Measurements from ENCODE around the gene KDM4F.

Gene KDM4F

GRCh38 chr11:95066716-95067038 lies 17.5 kb downstream of the KDM4F start, which contains the start of gene SRSF8:
Gene SRSF8 (plus strand): TSS chr11:95066919. CDS start chr11:95067227, 308 bp downstream.
- no peak for DNase-seq

- DNase-seq = peak; percentile 79
These were observed 18.0 kb downstream of the KDM4F start for GRCh38 chr11:95067039-95067840.

GRCh38 chr11:95067841-95068219 lies 18.6 kb downstream of the KDM4F start:
- DNase-seq = no peak

GRCh38 chr11:95068549-95068948 lies 19.3 kb downstream of the KDM4F start:
- peak; percentile 73 for DNase-seq

GRCh38 chr11:95070471-95070870 lies 21.2 kb downstream of the KDM4F start:
- no peak for DNase-seq

GRCh38 chr11:95072948-95073347 lies 23.7 kb downstream of the KDM4F start:
- DNase-seq = no peak

- DNase-seq = no peak
These were observed 25.8 kb downstream of the KDM4F start for GRCh38 chr11:95074792-95075563.

- no peak for DNase-seq
These were observed 27.2 kb downstream of the KDM4F start for GRCh38 chr11:95076416-95076815.

- no peak for DNase-seq
These were observed 27.8 kb downstream of the KDM4F start for GRCh38 chr11:95076981-95077380.

GRCh38 chr11:95078526-95078925 lies 29.3 kb downstream of the KDM4F start:
- DNase-seq = no peak

GRCh38 chr11:95081010-95081409 lies 31.8 kb downstream of the KDM4F start:
- no peak for DNase-seq

GRCh38 chr11:95081412-95081811 lies 32.2 kb downstream of the KDM4F start:
- no peak for DNase-seq

- DNase-seq = no peak
These were observed 33.4 kb downstream of the KDM4F start for GRCh38 chr11:95082576-95083001.

GRCh38 chr11:95084509-95084908 lies 35.3 kb downstream of the KDM4F start:
- no peak for DNase-seq

GRCh38 chr11:95085117-95085816 lies 36.0 kb downstream of the KDM4F start:
- DNase-seq = no peak

GRCh38 chr11:95086151-95086550 lies 36.9 kb downstream of the KDM4F start:
- DNase-seq = no peak

- DNase-seq = no peak
These were observed 37.8 kb downstream of the KDM4F start for GRCh38 chr11:95086836-95087570.

- DNase-seq = peak; percentile 31
These were observed 39.9 kb downstream of the KDM4F start for GRCh38 chr11:95088946-95089619.

- peak; percentile 89 for DNase-seq
These were observed 40.7 kb downstream of the KDM4F start, which contains the start of gene ENDOD1 for GRCh38 chr11:95089620-95090542. Gene ENDOD1 (plus strand): TSS chr11:95089846. CDS start chr11:95089928, 82 bp downstream.

GRCh38 chr11:95091663-95092180 lies 42.5 kb downstream of the KDM4F start:
- no peak for DNase-seq

All from CD4-positive, alpha-beta T cell treated with Interleukin-17A for 4 hours (primary cell).